GM19043 (cell line): ENCODE results near the gene PNPLA7.

Experiments used
- ATAC-seq: cut with Tn5 transposase; IDR thresholded peaks from one replicate; pipeline ENCODE4 v1.9.1; 2021; ENCODE audit warnings: low read depth; ENCODE audit not compliant: unreplicated experiment

PNPLA7 gene

DNA sequence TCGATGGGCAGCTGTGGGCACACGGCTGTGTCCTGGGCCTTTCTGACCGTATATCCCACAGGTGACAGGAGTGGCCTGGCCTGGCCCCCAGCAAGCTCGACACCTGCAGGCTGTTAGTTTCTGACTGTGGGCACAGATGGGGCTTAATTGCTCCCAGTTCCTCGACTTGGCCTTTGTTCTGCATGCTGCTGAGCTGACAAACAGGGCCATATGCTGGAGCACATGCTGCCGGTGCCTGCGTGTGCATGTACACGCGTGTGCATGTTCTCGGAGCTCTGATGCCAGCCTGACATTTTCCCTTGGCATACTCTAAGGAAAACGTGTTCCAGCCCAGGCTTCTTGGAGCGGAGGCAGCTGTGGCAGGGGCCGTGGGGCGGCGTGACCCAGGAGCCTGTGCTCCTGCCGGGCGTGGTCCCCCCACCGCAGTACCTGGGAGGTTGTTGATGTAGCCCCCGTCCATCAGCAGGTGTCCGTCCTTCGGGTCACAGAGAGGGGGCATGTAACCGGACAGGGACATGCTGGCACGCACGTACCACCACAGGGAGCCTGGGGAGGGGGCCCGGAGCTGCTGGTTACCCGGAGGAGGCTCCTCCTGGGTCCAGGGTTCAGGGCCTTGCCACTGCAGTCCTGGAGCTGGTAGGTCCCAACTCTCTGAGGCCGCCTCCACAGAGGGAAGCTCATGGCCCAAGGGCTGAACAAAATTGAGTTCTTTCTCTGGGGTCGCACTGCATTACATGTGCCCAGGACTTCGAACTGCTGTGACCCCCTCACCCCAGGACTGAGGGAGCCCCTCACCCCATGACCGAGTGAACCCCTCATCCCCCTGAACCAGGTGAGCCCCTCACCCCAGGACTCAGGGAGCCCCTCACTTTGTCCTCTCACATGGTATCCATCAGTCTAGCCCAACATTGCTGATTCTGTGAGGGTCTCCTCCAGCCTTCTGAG, 86.9 kb downstream of the PNPLA7 start:
- no peak for ATAC-seq

DNA sequence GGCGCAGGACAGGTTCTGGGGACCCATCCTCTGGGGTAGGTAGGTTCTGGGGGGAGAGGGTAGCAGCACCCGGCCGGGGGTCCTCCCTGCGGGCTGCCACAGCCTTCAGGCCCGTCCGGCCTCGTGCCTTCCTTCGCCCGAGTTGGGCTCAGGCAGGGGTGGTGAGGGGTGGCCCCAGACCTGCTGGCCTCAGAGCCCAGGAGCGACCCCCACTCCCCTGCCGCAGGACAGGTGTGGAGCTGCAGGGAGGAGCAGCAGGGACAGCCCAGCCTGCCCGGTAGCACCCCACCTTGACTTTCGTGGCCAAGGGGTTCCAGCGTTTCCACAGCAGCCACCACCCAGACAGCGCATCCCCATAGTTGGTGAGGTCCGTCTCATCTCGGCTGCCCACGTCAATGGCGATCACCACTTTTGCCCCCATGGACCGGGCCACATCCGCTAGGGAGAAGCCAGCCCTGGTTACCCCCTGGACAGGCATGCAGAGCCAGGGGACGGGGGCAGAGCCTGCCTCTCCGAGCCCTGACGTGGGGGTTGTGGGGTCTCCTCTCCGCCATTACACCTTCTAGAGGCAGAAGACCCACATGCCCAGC, 87.7 kb downstream of the PNPLA7 start:
- no peak for ATAC-seq

DNA sequence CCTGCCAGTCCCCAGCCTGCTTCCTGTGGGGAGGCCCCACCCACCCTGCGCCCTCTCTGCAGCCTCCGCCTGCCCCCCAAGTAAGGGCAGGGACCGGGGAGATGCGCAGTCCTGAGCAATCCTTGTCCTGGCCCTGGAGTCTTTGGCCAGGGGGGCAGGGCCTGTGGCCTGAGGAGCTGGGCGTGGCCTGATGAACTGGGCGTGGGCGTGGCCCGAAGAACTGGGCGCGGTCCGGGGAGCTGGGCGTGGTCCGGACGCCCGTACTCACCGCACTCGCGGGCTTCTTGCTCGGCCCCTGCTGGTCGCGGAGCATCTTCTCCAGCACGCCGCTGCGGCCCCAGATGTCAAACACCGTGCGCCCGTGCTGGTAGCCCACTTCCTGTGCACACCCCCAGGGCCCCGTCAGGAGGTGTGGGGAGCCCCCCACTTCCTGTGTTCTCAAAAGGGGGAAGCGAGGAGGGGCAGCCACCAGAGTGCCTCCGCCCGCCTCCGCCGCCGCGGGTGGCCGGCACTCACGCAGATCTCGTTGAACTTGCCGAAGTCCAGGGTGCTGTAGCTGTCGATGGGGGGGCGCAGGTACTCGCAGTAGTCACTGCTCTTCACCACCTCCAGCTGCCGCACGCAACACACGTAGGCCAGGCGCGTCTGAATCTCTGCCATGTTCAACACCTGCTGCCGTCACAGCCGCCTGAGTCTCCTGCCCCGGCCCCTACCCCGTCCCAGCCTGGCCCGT, 88.4 kb downstream of the PNPLA7 start:
- peak; percentile 68 for ATAC-seq

DNA sequence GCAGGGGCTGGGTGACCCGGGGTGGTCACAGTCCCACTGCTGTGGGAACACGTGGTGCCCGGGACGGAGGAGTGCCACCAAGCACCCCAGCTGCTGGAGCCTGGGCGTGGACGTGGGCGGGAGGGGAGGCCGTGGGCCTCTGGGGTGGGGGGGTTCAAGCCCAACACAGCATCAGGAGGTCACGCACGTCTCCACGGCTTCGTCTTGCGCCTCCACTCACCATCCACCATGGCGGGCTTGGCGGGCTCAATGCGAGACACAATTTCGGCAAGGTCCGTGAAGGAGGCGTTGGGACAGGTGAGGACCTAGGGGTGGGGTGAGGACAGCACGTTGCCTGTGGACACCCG, 88.9 kb downstream of the PNPLA7 start:
- no peak for ATAC-seq

DNA sequence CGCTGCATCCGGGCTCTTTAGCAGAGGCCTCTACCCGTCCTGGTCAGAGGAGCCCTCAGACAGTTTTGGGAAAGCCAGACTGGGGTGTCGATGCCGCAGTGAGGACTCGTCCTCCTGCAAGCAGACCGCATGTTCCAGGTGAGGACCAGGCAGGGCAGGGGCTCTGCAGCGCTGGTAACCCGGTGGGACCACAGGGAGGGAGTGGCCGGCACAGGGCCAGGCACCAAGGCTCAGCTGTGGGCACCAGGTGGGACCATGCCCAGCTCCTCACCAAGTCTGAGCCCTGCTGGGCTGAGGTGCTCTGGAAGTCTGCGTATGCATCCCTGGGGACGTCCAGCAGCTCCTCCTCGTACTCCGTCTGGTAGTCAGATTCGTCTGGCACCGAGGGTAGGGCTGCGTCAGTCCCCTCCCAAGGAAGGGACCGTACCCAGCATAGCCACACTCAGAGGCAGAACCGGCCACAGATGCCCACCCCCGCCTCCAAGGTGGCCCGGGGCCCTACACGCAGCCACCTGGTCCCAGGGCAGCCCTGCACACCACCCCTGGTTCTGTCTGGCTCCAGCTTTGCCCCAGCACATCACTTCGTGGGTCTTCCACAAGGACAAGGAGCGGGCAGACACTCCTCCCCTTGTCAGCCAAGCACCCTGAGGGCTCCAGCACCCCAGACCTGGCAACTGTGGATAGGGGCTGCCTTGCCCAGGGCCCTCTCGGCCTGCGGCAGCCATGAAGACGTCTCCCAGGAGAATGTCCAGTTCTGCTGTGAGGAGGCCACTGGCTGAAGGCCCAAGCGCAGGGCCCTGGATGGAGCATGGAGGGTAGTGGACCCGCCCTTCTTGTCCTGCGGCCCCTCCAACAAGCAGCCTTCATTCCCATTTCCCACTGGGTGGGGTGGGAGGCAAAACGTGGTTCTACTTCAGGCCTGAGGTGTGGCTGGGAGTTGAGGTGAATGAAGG, 89.6 kb downstream of the PNPLA7 start:
- ATAC-seq: no peak

DNA sequence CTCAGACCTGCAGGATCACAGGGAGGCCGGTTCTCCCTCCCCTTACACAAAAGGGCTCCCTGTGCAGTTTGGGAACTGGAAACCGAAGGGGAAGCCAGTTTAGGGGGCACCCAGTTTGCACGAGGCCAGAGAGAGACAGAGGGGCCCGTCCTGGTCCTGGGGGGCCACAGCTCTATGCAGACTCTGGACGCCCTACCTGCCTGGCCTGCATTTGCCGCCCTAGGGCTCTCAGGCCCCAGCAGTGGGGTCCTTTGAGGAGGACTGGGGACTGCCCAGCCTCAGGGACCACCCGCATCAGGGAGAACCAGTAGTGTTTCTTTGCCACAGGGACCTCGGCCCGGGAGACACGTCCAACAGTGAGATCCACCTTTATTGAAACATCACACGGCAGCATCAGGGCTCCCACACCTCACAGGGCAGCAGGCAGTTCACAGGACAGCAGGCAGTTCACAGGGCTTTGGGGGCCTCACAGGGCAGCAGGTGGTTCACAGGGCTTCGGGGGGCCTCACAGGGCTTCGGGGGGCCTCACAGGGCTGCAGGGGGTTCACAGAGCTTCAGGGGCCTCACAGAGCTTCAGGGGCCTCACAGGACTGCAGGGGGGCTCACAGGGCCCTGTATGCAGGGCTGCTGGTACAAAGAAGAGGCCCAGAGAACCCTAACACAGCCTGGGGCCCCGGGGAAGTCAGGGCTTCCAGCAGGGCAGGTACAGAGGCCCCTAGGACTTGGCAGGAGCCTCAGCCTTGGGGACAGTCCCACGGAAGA, 90.4 kb downstream of the PNPLA7 start:
- no peak for ATAC-seq

DNA sequence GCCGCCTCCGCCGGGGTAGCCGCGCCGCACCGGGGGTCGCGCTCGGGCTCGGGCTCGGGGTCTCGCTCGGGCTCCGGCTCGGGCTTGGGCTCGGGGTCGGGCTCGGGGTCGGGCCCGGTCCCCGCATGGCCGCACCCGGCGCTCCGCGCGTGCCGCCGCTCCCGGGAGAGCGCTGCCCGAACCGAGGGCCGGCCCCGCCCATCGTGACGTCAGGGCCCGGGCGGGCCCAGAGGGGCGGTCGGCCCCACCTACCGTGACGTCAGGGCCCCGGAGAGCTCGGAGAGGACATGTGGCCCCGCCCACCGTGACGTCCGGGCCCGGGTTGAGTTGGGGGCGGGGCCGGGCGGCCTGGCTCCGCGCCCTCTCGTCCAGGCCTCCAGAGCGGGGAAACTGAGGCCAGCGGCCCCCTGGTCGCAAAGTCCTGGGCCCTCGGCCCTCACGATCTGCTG, 91.0 kb downstream of the PNPLA7 start, which contains the start of gene NSMF:
Gene NSMF, minus strand, starts transcription at position 183 of the 449 bp plus-strand sequence. CDS start 232 bp downstream, outside the sequence.
- peak; percentile 57 for ATAC-seq

DNA sequence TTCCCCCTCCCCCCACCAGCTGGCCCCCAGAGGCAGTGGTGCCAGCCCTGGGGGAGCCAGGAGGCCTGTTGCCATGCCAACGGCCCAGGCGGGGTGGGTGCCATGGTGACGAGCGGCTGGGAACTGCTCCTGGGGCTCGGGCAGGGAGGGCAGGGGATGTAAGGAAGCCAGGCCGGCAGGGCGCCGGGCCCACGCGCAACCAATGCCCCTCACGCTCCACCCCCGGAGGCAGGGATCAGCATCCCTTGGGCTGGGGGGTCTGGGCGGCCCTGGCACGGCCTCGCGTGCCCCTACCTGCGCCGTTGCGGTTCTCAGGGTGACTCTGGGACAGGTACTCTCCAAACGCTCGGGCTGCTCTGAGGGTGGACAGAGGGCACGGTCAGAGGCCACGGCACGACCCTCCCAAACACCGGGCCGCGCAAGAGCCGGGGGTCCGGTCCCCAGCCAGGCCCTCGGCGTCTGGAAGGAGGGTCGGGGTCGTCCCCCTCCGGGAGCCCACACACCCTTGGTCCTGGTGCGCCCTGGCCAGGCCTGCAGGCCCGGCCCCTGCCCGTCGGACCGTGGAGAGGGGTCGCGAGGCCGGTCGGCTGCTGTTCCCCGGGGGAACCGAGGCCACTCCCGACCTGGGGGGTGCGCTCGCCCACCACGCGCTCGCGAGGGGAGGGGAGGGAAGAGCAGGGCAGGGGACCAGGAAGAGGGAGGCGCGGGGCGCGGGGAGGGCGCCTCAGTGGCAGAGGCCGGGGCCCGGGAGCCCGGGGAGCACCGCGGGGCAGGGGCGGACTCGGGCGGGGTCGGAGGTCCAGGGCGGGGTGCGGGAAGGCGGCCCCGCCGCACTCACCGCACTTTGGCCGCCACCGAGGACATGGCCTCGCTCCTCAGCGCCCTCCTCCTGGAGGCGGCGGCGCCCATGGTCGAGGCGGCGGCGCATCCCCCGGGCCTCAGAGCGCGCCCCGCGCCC, 91.7 kb downstream of the PNPLA7 start:
- peak; percentile 12 for ATAC-seq

DNA sequence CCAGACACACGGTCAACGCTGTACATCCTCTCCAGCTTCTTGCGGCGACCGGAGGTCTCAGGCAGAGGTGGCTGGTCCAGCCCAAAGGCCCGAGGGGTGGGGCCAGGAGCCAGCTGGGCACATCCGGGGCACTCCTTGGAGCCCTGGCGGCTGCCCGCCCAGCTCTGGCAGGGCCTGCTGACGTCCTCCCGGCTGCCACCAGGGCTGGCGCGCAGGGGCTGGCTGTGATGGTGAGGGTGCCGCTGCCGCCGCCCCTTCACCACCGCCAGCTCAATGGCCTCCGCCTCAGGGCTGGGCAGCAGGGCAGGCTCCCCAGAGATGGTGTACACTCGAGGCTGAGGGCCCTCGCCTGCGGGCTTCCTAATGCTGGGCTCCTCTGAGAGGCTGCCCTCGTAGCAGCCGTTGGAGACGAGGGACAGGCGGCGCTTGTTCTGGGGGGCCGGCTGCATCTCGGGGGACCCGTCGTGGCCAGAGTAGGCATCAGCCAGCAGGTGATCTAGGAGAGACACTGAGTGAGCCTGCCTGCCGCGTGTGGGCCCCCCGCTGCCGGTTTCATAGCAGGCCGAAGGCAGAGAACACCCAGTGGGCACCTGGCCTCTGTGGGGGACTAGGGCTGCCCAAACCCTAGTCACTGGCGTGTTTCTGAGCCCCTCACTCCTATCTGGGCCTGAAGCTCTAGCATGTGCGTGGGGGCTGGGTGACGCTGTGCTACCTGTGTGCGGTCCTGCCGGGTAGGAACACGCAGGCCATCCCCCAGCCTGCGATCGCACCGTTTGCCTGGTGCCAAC, 92.6 kb downstream of the PNPLA7 start:
- no peak for ATAC-seq

DNA sequence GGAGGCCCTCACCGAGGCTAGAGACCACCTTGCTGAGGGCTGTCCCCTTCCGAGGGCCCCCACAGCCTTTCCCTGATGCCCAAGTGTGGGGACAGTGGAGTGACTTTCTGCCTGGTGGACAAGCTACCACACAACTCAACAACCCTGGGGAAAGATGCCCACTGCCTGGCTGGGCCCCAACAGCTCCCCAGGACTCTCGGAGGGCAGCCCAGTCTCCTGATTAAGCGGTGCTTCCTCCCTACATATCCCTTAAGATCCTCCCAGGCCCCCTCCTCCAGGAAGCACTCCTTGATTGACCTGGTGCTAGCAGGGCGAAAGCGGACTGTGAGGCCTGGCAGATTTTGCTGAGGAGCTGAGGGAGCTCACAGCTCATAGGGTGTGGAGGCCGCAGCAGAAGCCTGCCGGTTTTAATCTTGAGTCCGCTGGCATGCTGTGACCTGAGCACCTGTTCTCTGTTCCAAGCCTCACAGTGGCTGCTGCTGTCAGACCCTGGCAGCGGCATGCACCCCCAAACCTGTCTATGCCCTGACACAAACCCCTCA, 93.3 kb downstream of the PNPLA7 start:
- ATAC-seq: no peak

DNA sequence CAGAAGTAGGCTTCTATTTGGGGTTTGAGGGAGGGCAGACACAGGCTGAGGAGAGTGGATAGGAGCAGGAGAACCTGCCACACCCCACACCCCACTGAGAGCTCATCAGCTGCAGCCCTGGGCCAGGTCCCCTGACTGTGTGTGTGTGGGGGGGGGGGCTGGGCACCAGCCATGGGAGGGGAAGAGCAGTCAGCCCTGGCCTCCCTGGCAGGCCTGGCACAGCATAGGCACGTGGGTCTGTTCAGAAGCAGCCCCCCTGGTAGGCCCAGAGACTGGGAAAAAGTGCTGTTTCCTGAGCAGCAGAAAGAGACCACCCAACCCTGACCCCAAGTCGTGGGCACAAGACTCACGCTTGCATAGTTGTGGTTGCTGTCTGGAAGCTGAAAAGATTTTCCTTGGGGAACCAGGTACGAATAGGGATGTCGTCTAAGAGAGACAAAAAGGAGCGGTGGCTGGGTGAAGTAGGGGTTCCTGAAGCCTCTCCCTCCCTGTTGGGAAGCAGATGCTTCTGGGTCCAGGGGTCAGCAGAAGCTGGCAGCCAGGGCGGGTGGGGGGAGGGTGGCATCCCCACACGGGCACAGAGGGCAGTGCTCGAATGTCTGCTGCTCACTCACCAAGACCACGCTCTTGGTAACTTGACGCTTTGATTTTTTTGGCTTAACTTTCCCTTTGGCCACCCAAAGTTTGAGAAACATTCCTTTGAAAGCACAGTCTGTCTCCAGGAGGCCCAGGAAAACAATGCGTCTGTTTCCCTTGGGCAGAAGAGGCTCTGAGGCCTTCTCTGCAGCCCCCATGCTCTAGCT, 93.9 kb downstream of the PNPLA7 start:
- no peak for ATAC-seq

DNA sequence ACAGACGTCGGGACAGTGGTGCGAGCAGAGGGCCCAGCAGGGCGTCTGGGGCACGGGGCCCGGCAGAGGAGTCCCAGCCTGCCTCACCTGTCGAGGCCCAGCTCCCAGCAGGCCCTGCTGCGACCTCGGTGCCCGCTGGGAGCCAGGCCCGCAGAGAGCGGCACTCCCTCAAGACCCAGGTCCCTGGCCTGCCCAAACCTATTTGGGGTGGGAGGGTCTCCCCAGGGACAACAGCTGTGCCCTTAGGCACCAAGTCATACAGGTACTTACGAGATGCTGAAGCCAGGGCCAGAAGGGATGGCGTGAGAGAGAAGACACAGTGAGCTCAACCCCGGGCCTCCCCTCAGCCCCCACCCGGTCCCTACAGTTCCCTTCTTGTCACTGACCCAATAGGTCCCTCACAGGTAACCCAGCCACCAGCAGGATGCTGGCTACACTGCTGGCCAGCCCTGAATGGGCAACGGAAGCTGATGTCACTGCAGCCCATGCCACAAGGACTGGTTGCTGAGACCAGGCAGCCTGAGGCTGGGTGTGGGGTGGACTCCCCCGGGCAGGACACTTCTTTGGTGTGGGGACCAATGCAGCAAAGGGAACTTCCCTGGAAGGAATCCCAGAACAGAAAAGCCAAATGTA, 94.7 kb downstream of the PNPLA7 start:
- ATAC-seq: no peak

DNA sequence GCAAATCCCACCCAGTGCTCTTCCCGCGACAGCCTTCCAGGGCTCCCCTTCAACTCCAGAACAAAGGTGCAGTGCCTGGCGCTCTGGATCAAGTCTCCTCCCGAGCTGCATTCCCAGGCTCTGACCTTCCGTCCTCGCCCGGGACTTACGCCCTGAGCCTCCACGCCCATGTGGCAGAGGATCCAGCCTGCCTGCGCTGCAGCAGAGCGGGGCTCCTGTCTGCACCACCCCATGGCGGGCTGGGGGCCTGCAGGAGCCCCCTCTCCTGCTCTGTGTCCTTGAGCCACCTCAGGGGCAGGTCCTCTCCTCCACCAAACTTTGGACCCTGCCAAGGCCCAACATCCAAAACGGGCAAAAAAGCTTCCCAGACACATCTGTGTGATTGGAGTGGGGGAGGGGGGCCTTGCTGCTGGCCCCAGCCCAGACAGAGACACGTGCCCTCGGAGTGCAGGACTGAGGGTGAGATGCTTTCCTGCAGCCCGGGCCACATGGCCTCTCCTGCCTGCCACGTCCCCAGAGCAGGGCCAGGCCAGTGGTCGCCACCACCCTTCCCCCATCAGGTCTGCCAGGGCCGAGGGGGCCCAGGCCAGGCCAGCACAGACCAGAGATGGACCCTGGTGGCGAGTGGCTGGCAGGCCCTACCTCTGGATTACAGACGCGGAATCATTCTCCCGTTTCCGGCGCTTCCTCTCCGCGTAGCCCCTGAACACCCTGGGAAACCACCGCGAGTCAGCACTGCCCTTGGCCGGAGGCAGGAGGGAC, 95.4 kb downstream of the PNPLA7 start:
- ATAC-seq: no peak

DNA sequence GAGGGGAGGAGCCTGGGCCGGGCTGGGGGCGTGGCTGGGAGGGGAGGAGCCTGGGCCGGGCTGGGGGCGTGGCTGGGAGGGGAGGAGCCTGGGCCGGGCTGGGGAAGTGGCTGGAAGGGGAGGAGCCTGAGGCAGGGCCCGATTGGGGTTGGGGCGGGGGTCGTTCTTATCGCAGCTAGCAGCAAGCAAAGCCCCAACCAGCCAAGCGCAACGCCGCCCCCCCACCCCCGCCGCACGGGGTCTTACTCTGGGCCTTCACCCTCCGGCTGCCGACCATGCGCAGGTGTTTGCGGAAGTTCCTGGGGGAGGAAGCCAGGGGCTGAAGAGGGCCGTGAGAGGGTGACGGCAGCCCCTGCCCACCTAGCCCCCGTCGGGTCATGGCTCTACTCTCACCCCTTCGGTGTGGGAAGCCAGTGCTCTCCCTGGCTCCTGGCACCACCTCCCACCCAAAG, 96.0 kb downstream of the PNPLA7 start:
- no peak for ATAC-seq

DNA sequence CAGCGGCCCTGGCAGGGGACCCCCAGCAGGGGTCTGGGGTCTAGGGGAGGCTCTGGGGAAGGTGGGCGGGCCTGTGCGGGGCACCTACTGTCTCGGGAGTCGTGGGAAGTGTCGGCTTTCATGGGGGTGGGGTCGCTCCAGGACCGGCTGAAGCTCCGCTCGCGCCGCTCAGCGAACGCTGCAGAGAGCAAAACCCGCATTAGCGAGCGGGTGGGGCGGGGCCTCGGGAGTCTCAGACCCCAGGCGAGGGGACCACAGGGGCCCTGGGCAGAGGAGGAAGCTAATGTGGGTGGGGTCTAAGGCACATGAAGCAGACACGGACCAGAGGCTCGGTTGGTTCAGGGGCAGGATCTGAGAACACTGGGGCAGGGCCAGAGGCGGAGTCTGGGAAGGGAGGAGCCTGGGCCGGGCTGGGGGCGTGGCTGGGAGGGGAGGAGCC, 96.5 kb downstream of the PNPLA7 start:
- no peak for ATAC-seq
